NCI-H524 (cell line): Measurements from ENCODE around the gene NIPBL.
"Not testable (repeated sequence)": the region's sequence is repeated elsewhere in the genome, so short reads cannot be mapped to it uniquely, and the experiment has no call there.

Source experiments
- DNase-seq, 2 experiments: peaks; one replicate each; lab custom pipeline; 2025; lab: John Stamatoyannopoulos, UW

NIPBL gene, protein sequence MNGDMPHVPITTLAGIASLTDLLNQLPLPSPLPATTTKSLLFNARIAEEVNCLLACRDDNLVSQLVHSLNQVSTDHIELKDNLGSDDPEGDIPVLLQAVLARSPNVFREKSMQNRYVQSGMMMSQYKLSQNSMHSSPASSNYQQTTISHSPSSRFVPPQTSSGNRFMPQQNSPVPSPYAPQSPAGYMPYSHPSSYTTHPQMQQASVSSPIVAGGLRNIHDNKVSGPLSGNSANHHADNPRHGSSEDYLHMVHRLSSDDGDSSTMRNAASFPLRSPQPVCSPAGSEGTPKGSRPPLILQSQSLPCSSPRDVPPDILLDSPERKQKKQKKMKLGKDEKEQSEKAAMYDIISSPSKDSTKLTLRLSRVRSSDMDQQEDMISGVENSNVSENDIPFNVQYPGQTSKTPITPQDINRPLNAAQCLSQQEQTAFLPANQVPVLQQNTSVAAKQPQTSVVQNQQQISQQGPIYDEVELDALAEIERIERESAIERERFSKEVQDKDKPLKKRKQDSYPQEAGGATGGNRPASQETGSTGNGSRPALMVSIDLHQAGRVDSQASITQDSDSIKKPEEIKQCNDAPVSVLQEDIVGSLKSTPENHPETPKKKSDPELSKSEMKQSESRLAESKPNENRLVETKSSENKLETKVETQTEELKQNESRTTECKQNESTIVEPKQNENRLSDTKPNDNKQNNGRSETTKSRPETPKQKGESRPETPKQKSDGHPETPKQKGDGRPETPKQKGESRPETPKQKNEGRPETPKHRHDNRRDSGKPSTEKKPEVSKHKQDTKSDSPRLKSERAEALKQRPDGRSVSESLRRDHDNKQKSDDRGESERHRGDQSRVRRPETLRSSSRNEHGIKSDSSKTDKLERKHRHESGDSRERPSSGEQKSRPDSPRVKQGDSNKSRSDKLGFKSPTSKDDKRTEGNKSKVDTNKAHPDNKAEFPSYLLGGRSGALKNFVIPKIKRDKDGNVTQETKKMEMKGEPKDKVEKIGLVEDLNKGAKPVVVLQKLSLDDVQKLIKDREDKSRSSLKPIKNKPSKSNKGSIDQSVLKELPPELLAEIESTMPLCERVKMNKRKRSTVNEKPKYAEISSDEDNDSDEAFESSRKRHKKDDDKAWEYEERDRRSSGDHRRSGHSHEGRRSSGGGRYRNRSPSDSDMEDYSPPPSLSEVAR (N-terminal part only)

DNA sequence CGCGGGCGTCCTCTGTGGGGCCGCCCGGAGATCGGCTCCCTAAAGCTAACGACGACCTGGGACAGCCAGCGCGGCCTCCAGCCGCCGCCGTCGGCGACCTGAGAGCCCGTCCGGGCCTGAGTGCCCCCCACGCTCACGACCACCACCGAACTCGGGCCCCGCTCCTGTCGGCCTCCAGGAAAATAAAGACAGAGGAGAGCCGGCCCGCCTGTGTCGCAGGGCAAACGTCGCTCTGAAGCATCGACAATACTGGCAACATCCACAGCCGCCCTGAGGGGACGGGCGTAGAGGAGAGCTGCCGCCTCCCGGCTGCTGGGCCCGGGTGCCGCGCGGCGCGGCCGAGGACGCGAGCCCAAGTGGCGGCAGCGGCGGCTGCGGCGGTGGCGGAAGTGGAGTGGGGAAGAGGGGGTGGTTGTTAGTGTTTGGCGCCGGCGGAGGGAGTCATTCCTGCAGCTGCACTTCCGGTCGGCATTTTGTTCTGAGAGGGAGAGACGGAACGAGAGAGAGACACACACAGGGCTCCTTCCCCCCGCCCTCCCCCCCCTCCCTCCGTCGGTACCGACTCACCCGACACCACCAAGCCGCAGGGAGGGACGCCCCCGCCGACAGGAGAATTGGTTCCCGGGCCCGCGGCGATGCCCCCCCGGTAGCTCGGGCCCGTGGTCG lies at the start of gene NIPBL:
NIPBL (plus strand) TSS at position 471 of the 666 bp plus-strand sequence. CDS start 76,928 bp downstream, outside the sequence.
- peak; percentile 97 to 98 for DNase-seq

DNA sequence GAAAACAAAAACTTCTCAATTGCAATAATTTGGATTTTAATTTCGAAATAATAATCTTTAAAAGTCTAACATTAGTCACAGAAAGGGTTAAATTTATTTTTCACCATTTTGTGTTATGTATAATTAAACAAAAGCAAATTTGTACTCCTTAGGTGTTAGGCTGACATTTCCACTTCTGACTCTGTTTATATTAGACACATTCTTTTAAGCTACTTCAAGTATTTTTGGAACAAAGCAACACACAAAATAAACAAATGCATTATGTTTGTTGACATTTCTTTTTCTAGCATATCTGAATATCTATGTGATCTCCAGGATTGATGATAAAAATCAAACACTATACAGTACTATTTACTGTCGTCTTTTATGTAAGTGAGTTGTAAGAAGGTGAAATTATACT lies 44.3 kb upstream of the NIPBL start:
- DNase-seq = no peak

DNA sequence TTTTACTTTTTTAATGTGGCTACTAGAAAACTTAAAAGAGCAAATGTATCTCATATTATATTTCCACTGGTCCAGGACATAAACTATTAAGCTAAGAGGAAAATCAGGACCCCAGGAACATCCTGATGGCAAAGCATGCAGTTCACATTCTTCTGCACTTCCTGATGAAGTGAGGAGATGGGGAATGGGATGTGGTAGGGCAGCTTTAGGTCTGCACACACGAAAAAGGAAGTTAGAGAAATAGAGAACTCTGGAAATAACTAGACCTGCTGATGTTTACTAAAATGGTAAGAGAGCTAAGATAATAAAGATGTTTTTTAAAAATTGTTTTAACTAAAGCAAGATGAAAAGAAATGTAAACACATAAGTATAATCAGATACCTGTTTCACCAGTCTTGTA lies 39.7 kb upstream of the NIPBL start:
- DNase-seq = no peak

DNA sequence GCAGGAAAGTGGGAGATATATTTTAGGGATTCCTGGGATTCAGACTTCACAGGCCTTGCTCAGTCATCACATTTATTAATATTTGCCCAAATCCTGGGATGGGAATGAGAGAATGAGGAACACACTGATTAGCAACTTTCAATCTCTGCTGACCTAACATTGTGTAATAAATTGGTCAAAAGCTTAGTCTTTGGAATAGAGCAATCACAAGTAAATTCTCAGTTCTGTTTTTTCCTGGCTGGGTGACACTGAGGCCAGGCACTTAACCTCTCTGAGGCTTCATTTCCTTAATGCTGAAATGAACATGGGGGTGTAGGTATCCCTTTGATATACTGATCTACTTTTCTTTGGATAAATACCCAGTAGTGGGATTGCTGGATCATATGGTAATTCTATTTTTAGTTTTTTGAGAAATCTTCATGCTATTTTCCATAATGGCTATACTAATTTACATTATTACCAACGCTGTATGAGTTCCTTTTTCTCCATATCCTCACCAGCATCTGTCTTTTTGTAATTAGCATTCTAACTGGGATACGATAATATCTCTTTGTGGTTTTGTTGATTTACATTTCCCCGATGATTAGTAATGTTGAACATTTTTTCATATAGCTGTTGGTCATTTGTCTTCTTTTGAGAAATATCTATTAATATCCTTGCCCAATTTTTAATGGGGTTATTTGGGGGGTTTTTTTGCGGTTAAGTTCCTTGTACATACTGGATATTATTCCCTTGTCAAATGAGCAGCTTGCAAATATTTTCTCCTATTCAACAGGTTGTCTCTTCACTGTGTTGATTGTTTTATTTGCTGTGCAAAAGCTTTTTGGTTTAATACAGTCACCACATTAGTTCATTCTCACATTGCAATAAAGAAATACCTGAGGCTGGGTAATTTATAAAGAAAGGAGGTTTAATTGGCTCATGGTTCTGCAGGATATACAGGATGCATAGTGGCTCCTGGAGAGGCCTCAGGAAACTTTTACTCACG lies 36.8 kb upstream of the NIPBL start:
- no peak for DNase-seq

DNA sequence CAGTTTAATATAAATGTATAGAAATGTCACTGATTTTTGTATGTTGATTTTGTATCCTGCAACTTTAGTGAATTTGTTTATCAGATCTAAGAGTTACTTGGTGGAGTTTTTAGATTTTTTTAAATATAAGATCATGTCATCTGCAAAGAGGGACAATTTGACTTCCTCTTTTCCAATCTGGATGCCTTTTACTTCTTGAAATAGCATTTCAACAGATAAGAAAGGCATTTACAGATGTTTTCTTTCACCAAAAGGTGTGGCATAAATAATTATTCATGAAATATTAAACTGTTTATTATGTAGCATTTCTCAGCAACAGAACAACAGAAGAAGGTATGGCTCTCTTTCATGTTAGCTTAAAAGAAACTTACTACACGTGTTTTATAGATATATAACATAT lies 34.9 kb upstream of the NIPBL start:
- DNase-seq = no peak

DNA sequence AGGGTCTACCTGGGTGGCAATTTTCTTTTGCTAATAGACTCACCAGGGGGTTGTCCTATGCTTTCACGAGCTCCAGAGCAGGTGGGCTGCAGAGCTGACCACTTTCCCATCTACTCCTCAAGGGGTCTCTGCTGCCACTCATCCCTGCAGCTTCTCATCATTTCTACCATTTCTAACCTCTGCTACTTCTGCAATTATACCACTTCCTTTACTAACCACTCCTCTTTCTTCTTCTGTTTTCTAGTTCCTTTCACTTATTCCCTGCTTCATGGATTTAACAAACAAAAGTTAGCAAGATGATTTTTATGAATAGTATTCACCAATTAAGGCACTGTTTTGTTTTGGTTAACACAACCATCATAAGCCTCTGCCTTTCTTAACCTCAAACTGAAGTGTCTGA lies 34.5 kb upstream of the NIPBL start:
- DNase-seq = no peak

DNA sequence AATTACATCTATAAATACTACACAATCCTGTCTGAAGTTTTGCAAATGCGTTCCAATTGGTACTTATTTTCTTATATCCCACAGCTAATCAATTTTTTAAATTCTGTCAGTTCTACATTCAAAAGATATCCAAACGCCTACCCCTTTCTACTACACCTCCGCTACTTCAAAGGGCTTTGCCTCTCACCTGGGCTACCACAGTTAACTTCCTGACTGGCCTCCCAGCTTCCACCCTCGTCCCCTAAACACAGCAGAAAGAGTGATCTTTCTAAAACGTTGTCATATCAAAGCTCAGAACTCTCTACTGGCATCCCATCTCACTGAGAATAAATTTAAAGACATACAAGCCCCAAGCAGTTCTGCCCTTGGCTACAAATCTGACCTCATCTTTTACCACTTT lies 32.3 kb upstream of the NIPBL start:
- no peak for DNase-seq

DNA sequence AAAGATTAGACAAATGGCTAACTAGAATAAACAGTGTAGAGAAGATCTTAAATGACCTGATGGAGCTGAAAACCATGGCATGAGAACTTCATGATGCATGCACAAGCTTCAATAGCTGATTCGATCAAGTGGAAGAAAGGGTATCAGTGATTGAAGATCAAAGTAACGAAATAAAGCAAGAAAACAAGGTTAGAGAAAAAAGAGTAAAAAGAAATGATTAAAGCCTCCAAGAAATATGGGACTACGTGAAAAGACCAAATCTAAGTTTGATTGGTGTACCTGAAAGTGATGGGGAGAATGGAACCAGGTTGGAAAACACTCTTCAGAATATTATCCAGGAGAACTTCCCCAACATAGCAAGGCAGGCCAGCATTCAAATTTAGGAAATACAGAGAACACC lies 28.0 kb upstream of the NIPBL start:
- not testable (repeated sequence) for DNase-seq

DNA sequence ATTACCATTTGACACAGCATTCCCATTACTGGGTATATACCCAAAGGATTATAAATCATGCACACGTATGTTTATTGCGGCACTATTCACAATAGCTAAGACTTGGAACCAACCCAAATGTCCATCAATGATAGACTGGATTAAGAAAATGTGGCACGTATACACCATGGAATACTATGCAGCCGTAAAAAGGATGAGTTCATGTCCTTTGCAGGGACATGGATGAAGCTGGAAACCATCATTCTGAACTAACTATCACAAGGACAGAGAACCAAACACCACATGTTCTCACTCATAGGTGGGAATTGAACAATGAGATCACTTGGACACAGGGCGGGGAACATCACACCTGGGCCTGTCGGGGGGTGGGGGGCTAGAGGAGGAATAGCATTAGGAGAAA lies 23.7 kb upstream of the NIPBL start:
- DNase-seq = not testable (repeated sequence)

DNA sequence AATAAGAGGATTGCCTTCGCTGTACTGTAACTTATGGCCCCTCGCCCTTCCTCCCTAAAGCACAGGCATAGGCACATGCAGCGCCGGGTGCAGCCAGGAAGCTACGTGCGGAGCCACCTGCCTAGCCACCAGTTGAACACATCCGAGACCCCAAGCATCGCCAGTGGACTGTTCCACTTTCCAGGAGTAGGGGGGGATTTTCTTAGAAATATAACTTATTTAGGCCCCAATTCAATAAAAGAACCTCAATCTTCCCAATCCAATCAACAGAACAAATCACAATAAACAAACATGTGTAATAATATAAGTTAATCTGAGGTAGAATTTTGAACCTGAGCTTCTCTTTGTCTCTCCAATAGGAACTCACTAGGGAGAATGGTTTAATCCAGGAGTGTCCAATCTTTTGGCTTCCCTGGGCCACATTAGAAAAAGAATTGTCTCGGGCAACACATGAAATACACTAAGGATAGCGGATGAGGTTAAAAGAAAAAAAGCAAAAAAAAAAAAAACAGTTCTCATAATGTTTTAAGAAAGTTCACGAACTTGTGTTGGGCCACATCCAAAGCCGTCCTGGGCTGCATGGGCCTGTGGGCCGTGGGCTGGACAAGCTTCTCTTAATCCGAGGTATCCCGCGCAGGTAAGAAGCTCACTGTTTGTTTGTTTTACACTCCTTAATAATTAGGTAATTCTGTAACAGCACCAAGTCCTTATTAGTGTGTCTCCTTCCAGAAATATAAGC lies 22.0 kb upstream of the NIPBL start:
- no peak for DNase-seq

DNA sequence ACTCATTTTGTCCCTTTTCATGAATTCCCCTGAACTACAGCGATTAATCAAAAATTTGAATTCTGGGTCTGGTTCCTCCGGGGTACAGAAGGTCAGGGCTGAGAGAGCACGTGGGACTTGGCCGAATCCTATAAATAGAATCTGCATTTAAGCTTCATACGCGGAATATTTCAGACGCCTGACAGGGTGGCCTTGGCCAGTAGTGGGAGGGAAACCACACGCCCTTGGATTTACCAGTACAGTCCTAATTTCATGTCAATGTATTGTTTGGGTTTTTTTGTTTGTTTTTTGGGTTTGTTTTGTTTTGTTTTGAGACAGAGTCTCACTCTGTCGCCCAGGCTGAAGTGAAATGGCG lies 21.5 kb upstream of the NIPBL start:
- DNase-seq = no peak

DNA sequence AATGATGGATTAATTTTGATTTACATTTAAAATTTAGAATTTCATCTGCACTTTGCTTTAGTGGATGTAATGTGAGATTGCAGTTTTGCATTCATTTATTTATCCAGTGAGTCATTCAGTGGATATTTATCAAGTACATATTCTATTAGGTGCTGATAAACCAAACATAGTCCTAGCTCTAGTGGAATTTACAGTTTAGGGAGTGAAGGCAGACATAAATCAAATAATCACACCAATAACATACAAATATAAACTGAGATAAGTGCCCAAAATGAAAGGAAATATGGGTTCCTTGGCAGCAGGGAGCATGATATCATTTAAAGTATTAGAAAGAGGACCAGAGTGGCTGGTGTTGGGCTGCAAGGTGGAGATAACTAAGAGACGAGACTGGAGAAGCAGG lies 14.7 kb upstream of the NIPBL start:
- no peak for DNase-seq

DNA sequence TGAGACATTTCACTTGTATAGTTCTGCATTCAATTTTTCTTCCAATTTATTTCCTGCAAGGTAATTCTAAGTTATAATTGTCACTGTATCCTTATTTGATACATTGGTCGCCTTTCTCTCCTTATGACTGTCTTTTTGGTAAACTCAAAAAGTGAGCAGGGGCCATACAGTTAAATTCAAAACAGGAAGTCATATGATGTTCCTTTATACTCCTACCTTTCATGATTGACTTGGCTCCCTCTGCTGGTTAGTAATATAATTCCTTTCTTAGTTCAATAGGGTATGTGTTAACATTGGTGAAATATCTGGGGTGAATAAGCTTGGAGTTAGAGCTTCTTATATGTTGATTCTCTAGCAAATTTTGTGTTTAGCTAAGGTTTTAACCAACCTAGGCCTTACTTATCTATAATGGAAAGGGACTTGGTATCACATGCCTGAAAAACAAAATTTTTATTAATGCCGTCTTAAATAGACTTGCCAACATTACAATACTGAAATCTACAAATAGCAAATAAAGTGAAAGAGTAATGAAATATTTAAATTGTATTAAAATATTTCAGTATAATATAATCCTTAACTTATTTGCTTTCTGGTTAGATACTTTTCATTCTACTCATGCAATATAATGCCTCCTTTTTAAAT lies 6.0 kb upstream of the NIPBL start:
- DNase-seq = peak; percentile 78 to 90

DNA sequence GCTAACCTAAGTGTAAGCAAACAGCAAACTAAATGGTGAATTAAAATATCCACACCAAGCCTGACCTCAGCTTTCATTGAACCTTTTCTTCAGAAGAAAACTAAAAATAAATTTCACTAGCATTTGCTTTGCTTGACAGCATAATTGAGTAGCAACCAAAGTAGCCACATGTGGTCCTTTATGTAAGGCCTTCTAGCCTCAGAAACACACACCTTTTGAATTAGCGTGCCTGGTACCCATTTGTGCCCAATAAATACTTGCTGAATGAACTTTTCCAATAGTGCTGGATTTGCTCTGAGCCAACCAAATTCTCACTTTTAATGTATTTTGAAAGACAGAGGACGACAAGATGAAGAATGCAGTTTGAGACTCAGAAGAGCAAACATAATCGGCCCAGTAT lies 2.1 kb upstream of the NIPBL start:
- peak; percentile 43 to 60 for DNase-seq

DNA sequence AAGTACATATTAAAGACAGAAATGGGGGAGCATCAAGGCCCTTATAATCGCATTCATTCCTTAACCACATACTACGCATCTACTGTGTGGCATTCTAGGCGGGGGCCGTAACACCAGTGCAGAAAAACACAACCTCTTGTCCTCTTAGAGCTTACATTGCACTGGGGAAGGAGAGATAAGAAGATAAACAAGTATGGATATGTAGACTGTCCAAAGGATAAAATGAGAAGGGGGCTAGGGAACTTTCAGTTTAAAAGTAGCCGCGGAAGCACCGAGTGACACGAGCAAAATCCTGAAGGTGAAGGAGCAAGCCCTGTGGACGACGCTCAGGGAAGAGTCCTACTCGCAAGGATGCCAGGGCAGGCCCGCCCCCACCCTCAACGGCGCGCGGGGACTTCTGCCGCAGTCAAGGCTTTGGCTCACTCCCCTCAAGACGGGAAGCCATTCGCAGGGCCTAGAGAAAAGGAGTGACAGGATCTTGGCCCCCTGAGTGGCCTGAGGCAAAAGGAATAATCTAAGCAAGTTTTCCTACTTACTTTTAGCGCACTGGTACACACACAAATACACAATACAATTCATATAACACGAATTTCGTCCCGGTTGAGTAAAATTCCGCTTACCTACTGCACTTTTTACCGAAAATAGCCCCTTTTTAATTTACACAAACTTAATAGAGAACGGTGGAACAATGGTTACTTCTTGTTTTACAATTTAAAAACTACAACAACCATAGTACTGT lies 1.3 kb upstream of the NIPBL start:
- peak; percentile 81 to 87 for DNase-seq

DNA sequence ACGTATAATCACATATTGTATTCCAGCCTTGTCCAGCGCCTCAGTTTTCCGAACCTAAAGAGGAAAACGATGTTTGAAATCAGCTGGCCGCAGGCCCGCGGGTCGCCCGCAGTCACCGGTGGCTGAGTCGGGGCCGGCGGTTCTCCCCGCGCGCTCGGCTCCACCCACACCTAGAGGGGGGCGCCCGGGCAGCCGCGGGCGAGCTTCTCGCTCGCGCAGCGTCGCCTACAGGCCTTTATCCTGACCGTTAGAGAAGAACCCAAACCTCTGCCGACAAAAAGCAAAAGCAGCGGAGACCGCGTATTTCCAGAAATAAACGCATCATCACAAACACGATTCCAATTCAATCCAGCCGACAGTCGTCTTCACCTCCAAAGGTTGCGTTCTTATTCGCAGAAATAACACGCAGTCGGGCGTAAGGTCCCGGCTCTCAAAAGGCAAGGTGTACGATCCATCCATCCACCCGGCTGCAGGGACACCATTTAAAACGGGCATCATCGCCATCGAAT lies 725 bp upstream of the NIPBL start:
- DNase-seq = peak; percentile 83 to 87

DNA sequence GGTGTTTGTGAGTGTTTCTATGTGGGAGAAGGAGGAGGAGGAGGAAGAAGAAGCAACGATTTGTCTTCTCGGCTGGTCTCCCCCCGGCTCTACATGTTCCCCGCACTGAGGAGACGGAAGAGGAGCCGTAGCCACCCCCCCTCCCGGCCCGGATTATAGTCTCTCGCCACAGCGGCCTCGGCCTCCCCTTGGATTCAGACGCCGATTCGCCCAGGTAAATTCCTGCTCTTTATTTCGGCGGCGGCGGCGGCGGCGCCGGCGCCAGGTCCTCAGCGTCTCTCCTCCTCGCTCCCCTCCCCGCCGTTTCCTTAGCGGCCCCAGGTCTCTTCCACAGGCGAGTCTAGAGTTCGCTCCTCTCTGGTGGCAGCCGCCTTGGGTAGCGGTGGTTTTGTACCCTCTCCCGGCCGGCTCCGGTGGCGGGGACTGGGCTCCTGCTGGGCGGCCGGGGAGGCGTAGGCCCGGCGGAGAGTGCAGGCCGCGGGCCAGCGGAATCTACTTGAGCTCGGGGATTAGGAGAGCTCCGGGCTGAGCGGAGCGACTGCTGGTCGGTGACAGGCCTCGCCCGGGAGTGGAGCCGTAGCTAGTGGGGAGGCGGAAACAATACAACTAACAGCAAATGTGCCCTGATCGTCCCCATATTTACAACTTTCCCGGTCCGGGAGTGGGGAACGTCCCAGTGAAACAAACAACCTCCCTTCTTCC lies 547 bp downstream of the NIPBL start:
- DNase-seq = peak; percentile 84 to 92
